ENCODE data around the gene CNIH1.

Gene CNIH1

GRCh38 chr14:54451121-54451601, 10.0 kb upstream of the CNIH1 start:
- H3K4me1 ChIP-seq (ENCODE audit: insufficient read depth, low read length, severe bottlenecking), result no peaks in the 10 kb centered on the region
- H3K9me2 ChIP-seq (ENCODE audit: low read depth, low read length), result no peaks in the 10 kb centered on the region
- no peak overlapping the region for H2AFZ ChIP-seq (ENCODE audit: low read length)
- H3K9ac ChIP-seq (ENCODE audit: low read length), result no peak overlapping the region
- no peaks in the 10 kb centered on the region for H3K79me2 ChIP-seq (ENCODE audit: insufficient read depth, low read length)
- no peak for TF ChIP-seq CTCF (IDR thresholded peaks at IDR 0.05; ENCODE audit: low read length)
- TF ChIP-seq EZH2 (IDR thresholded peaks at IDR 0.05; ENCODE audit: borderline replicate concordance, low read length), result no peak
- H3K36me3 ChIP-seq (ENCODE audit: insufficient read depth, low read length), result no peaks in the 10 kb centered on the region
- no peak overlapping the region for H3K4me2 ChIP-seq (ENCODE audit: low read length)
- no peaks in the 10 kb centered on the region for H3K27me3 ChIP-seq (ENCODE audit: insufficient read depth, low read length)
- no peak overlapping the region for H3K4me3 ChIP-seq (ENCODE audit: low read depth, low read length, poor library complexity, severe bottlenecking)
- H3F3A ChIP-seq (ENCODE audit: insufficient read depth, low read length), result no peaks in the 10 kb centered on the region
- H4K20me1 ChIP-seq (ENCODE audit: insufficient read depth, low read length), result no peaks in the 10 kb centered on the region
- no peak overlapping the region for H3K27ac ChIP-seq (ENCODE audit: low read depth, low read length, poor library complexity, severe bottlenecking)
- H3K9me3 ChIP-seq (ENCODE audit: low read length), result no peaks in the 10 kb centered on the region

DNA sequence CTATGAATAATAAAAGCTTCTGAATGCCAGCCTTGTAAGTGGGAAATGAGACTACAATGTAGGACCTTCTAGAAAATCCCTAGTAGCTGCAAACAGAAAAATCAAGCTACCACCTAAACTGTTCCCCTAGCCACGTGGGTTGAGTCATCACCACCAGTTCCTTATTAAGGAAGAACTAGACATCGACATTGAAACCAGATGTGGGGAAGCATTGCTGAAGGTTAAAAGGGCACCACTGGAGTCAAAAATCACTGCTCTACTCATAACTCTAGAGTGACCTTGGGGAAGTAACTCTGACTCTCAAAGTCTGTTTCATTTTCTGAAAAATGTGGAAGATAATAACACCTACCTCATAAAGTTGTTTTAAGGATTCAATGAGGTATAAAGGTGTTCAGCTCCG, 9.4 kb upstream of the CNIH1 start:
- no peaks in the 10 kb centered on the region for H3K36me3 ChIP-seq (ENCODE audit: insufficient read depth, low read length)
- H4K20me1 ChIP-seq (ENCODE audit: insufficient read depth, low read length), result no peaks in the 10 kb centered on the region
- no peaks in the 10 kb centered on the region for H3K9me3 ChIP-seq (ENCODE audit: low read length)
- no peak overlapping the region for H3K9ac ChIP-seq (ENCODE audit: low read length)
- H3K79me2 ChIP-seq (ENCODE audit: insufficient read depth, low read length), result no peaks in the 10 kb centered on the region
- H3K4me1 ChIP-seq (ENCODE audit: insufficient read depth, low read length, severe bottlenecking), result no peaks in the 10 kb centered on the region
- no peak overlapping the region for H3K27ac ChIP-seq (ENCODE audit: low read depth, low read length, poor library complexity, severe bottlenecking)
- no peak overlapping the region for H3K4me2 ChIP-seq (ENCODE audit: low read length)
- H3K27me3 ChIP-seq (ENCODE audit: insufficient read depth, low read length), result no peaks in the 10 kb centered on the region
- no peaks in the 10 kb centered on the region for H3K9me2 ChIP-seq (ENCODE audit: low read depth, low read length)
- H3F3A ChIP-seq (ENCODE audit: insufficient read depth, low read length), result no peaks in the 10 kb centered on the region
- no peak for TF ChIP-seq EZH2 (IDR thresholded peaks at IDR 0.05; ENCODE audit: borderline replicate concordance, low read length)
- no peak for TF ChIP-seq CTCF (IDR thresholded peaks at IDR 0.05; ENCODE audit: low read length)
- no peak overlapping the region for H3K4me3 ChIP-seq (ENCODE audit: low read depth, low read length, poor library complexity, severe bottlenecking)
- H2AFZ ChIP-seq (ENCODE audit: low read length), result no peak overlapping the region

- Histone ChIP-seq H3K9me2 (ENCODE audit: low read depth, low read length) (no peaks in the 10 kb centered on the region), H3K4me2 (ENCODE audit: low read length) (no peak overlapping the region), H3K9ac (ENCODE audit: low read length) (no peak overlapping the region), H3F3A (ENCODE audit: insufficient read depth, low read length) (no peaks in the 10 kb centered on the region), H2AFZ (ENCODE audit: low read length) (no peak overlapping the region), H3K4me3 (ENCODE audit: low read depth, low read length, poor library complexity, severe bottlenecking) (no peak overlapping the region), H3K4me1 (ENCODE audit: insufficient read depth, low read length, severe bottlenecking) (no peaks in the 10 kb centered on the region), H3K36me3 (ENCODE audit: insufficient read depth, low read length) (no peaks in the 10 kb centered on the region), H3K27ac (ENCODE audit: low read depth, low read length, poor library complexity, severe bottlenecking) (no peak overlapping the region), H3K79me2 (ENCODE audit: insufficient read depth, low read length) (no peaks in the 10 kb centered on the region), H4K20me1 (ENCODE audit: insufficient read depth, low read length) (no peaks in the 10 kb centered on the region), H3K9me3 (ENCODE audit: low read length) (no peaks in the 10 kb centered on the region), H3K27me3 (ENCODE audit: insufficient read depth, low read length) (no peaks in the 10 kb centered on the region)
- TF ChIP-seq EZH2 (IDR thresholded peaks at IDR 0.05; ENCODE audit: borderline replicate concordance, low read length), result no peak
- TF ChIP-seq CTCF (IDR thresholded peaks at IDR 0.05; ENCODE audit: low read length), result no peak
These were observed 6.1 kb upstream of the CNIH1 start for GRCh38 chr14:54447231-54447692.

All from OCI-LY1 (cell line).